Liver (tissue), 3 donors: ENCODE measurements around the gene EVA1C.
"Not testable (repeated sequence)": the region's sequence is repeated elsewhere in the genome, so short reads cannot be mapped to it uniquely, and the experiment has no call there.

Experiments used
- CTCF ChIP-seq: fragments of 150-350 bp; IDR thresholded peaks from 2 replicates; pipeline ENCODE4 v1.5.1; 2017; ENCODE audit warnings: improper control_type of control experiment, low read depth, low read length; ENCODE audit not compliant: missing input control
- EGR1 ChIP-seq, 2 donors: IDR thresholded peaks; 2 replicates each; pipeline ENCODE4 v1.6.1; 2016 to 2018; ENCODE audit warnings: antibody characterized with exemption in 2 of 2, low read depth in 2 of 2
- GABPA ChIP-seq, 2 donors: IDR thresholded peaks in 1 of 2; conservative IDR thresholded peaks in 1 of 2; 2 replicates each; pipeline ENCODE4 v1.6.1; 2016; ENCODE audit warnings: antibody characterized with exemption in 2 of 2, mild to moderate bottlenecking in 1 of 2, moderate library complexity in 1 of 2
- MAX ChIP-seq: IDR thresholded peaks from 2 replicates; pipeline ENCODE4 v1.6.1; 2016; ENCODE audit warnings: antibody characterized with exemption
- YY1 ChIP-seq: IDR thresholded peaks from 2 replicates; pipeline ENCODE4 v1.6.1; 2016; ENCODE audit warnings: antibody characterized with exemption, mild to moderate bottlenecking
- donor health status: healthy.
- donor health status: healthy.

- not testable (repeated sequence) for TF ChIP-seq CTCF; EGR1 (IDR thresholded peaks at IDR 0.05; ENCODE audit: low read depth in 2 of 2); YY1; MAX; GABPA (IDR thresholded peaks at IDR 0.05 in 1 of 2, conservative IDR thresholded peaks at IDR 0.05 in 1 of 2)
Observed at GRCh38 chr21:32368961-32369360, 43.5 kb upstream of the EVA1C start.
